Body of pancreas (tissue), 4 donors: ENCODE data around the gene HNRNPK. TPM values are rescaled to one million over a fixed set of nuclear protein-coding genes. Genes with fewer than 3 reads are reported as not detected.

Source experiments
- ATAC-seq: fragments of 150-250 bp; one replicate; pipeline ENCODE4 v1.9.1; 2016
- DNase-seq, 4 donors: peaks; one replicate each; pipeline ENCODE4 v3.0.0-alpha.2; 2019
- H3K27ac ChIP-seq, 4 donors: fragments of 200-600 bp; sonication (generic); 1 replicate in 3 of 4; 2 replicates in 1 of 4; pipeline versions ENCODE4 v1.5.1 to v1.6.1; 2016 to 2019; ENCODE audit warnings: mild to moderate bottlenecking in 1 of 4, mixed read lengths in 1 of 4, moderate library complexity in 1 of 4
- H3K27me3 ChIP-seq, 2 donors: fragments of 200-600 bp; sonication (generic); one replicate each; pipeline ENCODE4 v1.6.0; 2016; ENCODE audit warnings: mild to moderate bottlenecking in 1 of 2
- H3K36me3 ChIP-seq, 2 donors: fragments of 200-600 bp; sonication (generic); replicated peaks in 1 of 2; 2 replicates each; pipeline ENCODE4 v1.5.1; 2016; ENCODE audit warnings: low read depth in 2 of 2; ENCODE audit not compliant: insufficient read depth in 1 of 2
- H3K4me1 ChIP-seq: fragments of 200-600 bp; sonication (generic); one replicate; pipeline ENCODE4 v1.6.0; 2016
- H3K4me3 ChIP-seq, 2 donors: fragments of 200-600 bp; sonication (generic); 1 replicate in 1 of 2; 2 replicates in 1 of 2; pipeline ENCODE4 v1.5.1; 2016 to 2019
- H3K9me3 ChIP-seq, 3 donors: fragments of 200-600 bp; sonication (generic); 1 replicate in 2 of 3; 2 replicates in 1 of 3; pipeline ENCODE4 v1.5.1; 2016
- CTCF ChIP-seq, 7 experiments: fragments of 450-650 bp in 4 of 7; fragments of 200-600 bp in 3 of 7; sonication (generic) in 3 of 7; IDR thresholded peaks; one replicate each; pipeline ENCODE4 v1.5.1; 2016 to 2019; ENCODE audit warnings: antibody characterized with exemption in 7 of 7
- POLR2A ChIP-seq, 3 donors: fragments of 450-650 bp; IDR thresholded peaks; one replicate each; pipeline ENCODE4 v1.6.1; 2016; ENCODE audit warnings: antibody characterized with exemption in 3 of 3, mild to moderate bottlenecking in 2 of 3
- WGBS, 2 donors: methylation state at CpG; one replicate each; pipeline ENCODE4 v1.1.5; 2017; 5-methylcytosine and 5-hydroxymethylcytosine counted together
- intact Hi-C: fragments of 100-400 bp; cut with DNase I; formaldehyde crosslinking; loops from one replicate; pipeline ENCODE4 v1.15.1; 2023
- total RNA-seq, 2 donors: library from RNA; depleted of rRNA; stranded (reverse); fragments of >200 nt; gene quantifications; one replicate each; pipeline ENCODE4 v1.1.0, GENCODE V29; 2016

HNRNPK gene
- total RNA-seq, 2 donors from 2014 or later: 132 to 223 TPM

- Histone ChIP-seq H3K4me3 (no peak overlapping the region), H3K36me3 (no peaks in the 10 kb centered on the region), H3K27me3 (no peaks in the 10 kb centered on the region), H3K4me1 (peaks cover 14% of the 10 kb centered on the region), H3K9me3 (no peaks in the 10 kb centered on the region), H3K27ac (no peak overlapping the region)
- TF ChIP-seq POLR2A (IDR thresholded peaks at IDR 0.05): no peak
- TF ChIP-seq CTCF (IDR thresholded peaks at IDR 0.05): no peak
- no peak for DNase-seq
- intact Hi-C loops: no loop called here
- no peak for ATAC-seq
Observed at GRCh38 chr9:84002344-84002743, 22.3 kb upstream of the HNRNPK start.

GRCh38 chr9:84001621-84002020, 21.6 kb upstream of the HNRNPK start:
- intact Hi-C loops: no loop called here
- Histone ChIP-seq H3K27me3 (no peaks in the 10 kb centered on the region), H3K9me3 (no peaks in the 10 kb centered on the region), H3K4me1 (peaks cover 14% of the 10 kb centered on the region), H3K36me3 (no peaks in the 10 kb centered on the region), H3K4me3 (no peak overlapping the region), H3K27ac (no peak overlapping the region)
- ATAC-seq (no peak), DNase-seq (no peak)
- TF ChIP-seq CTCF (IDR thresholded peaks at IDR 0.05): no peak
- no peak for TF ChIP-seq POLR2A (IDR thresholded peaks at IDR 0.05)
- WGBS, 2 donors: 87 to 90% methylated on average over 2 of the region's 2 CpGs

- ATAC-seq: no peak
- WGBS, 2 donors: 84 to 93% methylated on average over 3 of the region's 3 CpGs
Observed at GRCh38 chr9:84000186-84000585, 20.2 kb upstream of the HNRNPK start.

GRCh38 chr9:83999141-83999918, 19.3 kb upstream of the HNRNPK start:
- intact Hi-C loops: no loop called here
- Histone ChIP-seq H3K36me3 (no peaks in the 10 kb centered on the region), H3K27me3 (no peaks in the 10 kb centered on the region), H3K9me3 (no peaks in the 10 kb centered on the region), H3K4me3 (no peak overlapping the region), H3K27ac (no peak overlapping the region), H3K4me1 (peaks cover 14% of the 10 kb centered on the region)
- no peak for ATAC-seq
- no peak for TF ChIP-seq POLR2A (IDR thresholded peaks at IDR 0.05)
- TF ChIP-seq CTCF (IDR thresholded peaks at IDR 0.05): no peak
- no peak for DNase-seq
- WGBS, 2 donors: 10 to 18% methylated on average over 2 of the region's 2 CpGs

More at GRCh38 chr9:84000186-84000585, 20.2 kb upstream of the HNRNPK start:
- H3K4me1 ChIP-seq: peaks cover 14% of the 10 kb centered on the region
- no peak for DNase-seq
- TF ChIP-seq CTCF (IDR thresholded peaks at IDR 0.05): no peak
- no peak for TF ChIP-seq POLR2A (IDR thresholded peaks at IDR 0.05)
- H3K4me3 ChIP-seq: no peak overlapping the region
- no peaks in the 10 kb centered on the region for H3K9me3 ChIP-seq
- no peak overlapping the region for H3K27ac ChIP-seq
- no peaks in the 10 kb centered on the region for H3K36me3 ChIP-seq
- H3K27me3 ChIP-seq: no peaks in the 10 kb centered on the region
- intact Hi-C loops: no loop called here

- TF ChIP-seq POLR2A (IDR thresholded peaks at IDR 0.05) (no peak), CTCF (IDR thresholded peaks at IDR 0.05) (no peak)
- DNase-seq (no peak), ATAC-seq (no peak)
- intact Hi-C loops: no loop called here
- no peak overlapping the region for H3K27ac ChIP-seq
- no peaks in the 10 kb centered on the region for H3K27me3 ChIP-seq
- H3K9me3 ChIP-seq: no peaks in the 10 kb centered on the region
- H3K4me3 ChIP-seq: no peak overlapping the region
- H3K36me3 ChIP-seq: no peaks in the 10 kb centered on the region
- peaks cover 25% of the 10 kb centered on the region for H3K4me1 ChIP-seq
- 90 to 94% methylated on average over 4 of the region's 4 CpGs for WGBS, 2 donors
Observed at GRCh38 chr9:83996126-83996525, 16.1 kb upstream of the HNRNPK start.
